BLaER1 treated with 17β-estradiol and CSF1 and Interleukin-3, amounts not matched to agents 10 nM and 100 nM (cell line): ENCODE results near the gene SCAF1.

Source experiments
- H3K27ac ChIP-seq, 11 experiments: shearing (Covaris generic); formaldehyde crosslinking; 2 replicates each; pipeline ENCODE4 v1.8.1; 2022
- H3K27me3 ChIP-seq, 11 experiments: shearing (Covaris generic); formaldehyde crosslinking; 2 replicates each; pipeline ENCODE4 v1.8.1; 2022
- H3K36me3 ChIP-seq, 11 experiments: shearing (Covaris generic); formaldehyde crosslinking; 2 replicates each; pipeline ENCODE4 v1.8.1; 2022
- H3K4me1 ChIP-seq, 10 experiments: shearing (Covaris generic); formaldehyde crosslinking; 2 replicates each; pipeline ENCODE4 v1.8.1; 2022
- H3K4me2 ChIP-seq, 11 experiments: shearing (Covaris generic); formaldehyde crosslinking; 2 replicates each; pipeline ENCODE4 v1.8.1; 2022
- H3K4me3 ChIP-seq, 10 experiments: shearing (Covaris generic); formaldehyde crosslinking; 2 replicates each; pipeline ENCODE4 v1.8.1; 2022
- H3K9ac ChIP-seq, 11 experiments: shearing (Covaris generic); formaldehyde crosslinking; 2 replicates each; pipeline ENCODE4 v1.8.1; 2022
- H3K9me3 ChIP-seq, 11 experiments: shearing (Covaris generic); formaldehyde crosslinking; replicated peaks in 1 of 11; 2 replicates each; pipeline ENCODE4 v1.8.1; 2022
- H4K20me1 ChIP-seq, 11 experiments: shearing (Covaris generic); formaldehyde crosslinking; 2 replicates each; pipeline ENCODE4 v1.8.1; 2022
- Cebpa-rat ChIP-seq, 11 experiments: shearing (Covaris generic); IDR thresholded peaks; 2 replicates each; pipeline ENCODE4 v1.8.1; 2022

The SCAF1 gene

GRCh38 chr19:49704888-49705642 is 63.1 kb downstream of the SCAF1 start:
- TF ChIP-seq Cebpa-rat (IDR thresholded peaks at IDR 0.05) = no peak
- Histone ChIP-seq H3K27ac (no peak overlapping the region), H3K9me3 (no peaks in the 10 kb centered on the region), H3K27me3 (no peaks in the 10 kb centered on the region), H4K20me1 (no peaks in the 10 kb centered on the region), H3K4me2 (no peak overlapping the region), H3K4me3 (no peak overlapping the region), H3K36me3 (no peaks in the 10 kb centered on the region), H3K9ac (no peak overlapping the region), H3K4me1 (peaks cover 0 to 7% (median 0%) of the 10 kb centered on the region in 10 experiments; a peak in 4 of 20 replicates)

GRCh38 chr19:49705919-49706318 is 63.9 kb downstream of the SCAF1 start:
- no peak for TF ChIP-seq Cebpa-rat (IDR thresholded peaks at IDR 0.05)
- Histone ChIP-seq H3K4me1 (peaks cover 0 to 7% (median 0%) of the 10 kb centered on the region in 10 experiments; a peak in 4 of 20 replicates), H3K27me3 (no peaks in the 10 kb centered on the region), H3K36me3 (no peaks in the 10 kb centered on the region), H3K4me2 (no peak overlapping the region), H3K9ac (no peak overlapping the region), H3K4me3 (no peak overlapping the region), H3K9me3 (no peaks in the 10 kb centered on the region), H3K27ac (no peak overlapping the region), H4K20me1 (no peaks in the 10 kb centered on the region)
